ENCODE data around the gene AHSP.
"Not testable (repeated sequence)": the region's sequence is repeated elsewhere in the genome, so short reads cannot be mapped to it uniquely, and the experiment has no call there.

AHSP gene

DNA sequence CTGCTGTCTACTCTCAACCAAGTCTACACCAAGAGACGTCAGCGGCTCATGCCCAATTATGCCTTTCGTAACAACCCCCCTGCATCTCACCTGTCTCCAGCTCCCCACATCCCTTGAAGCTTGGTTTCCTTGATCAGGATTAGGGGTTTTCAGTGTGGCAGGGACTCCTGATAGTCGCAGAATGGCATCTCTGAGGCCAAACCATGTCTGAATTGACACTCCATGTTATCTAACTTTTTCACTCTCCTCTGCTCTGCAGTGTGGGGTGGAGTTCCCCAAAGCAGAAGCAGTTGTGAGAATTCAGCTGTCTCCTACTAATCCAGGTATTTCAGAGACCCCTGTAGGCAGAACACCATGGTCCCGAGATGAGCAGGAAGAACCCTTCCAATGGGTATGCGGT is 5.6 kb upstream of the AHSP start:
- Histone ChIP-seq H4K20me1 (ENCODE audit: insufficient read depth, low read length) (no peaks in the 10 kb centered on the region), H3K36me3 (replicated peaks; ENCODE audit: low read depth, low read length) (no peaks in the 10 kb centered on the region), H3K9ac (ENCODE audit: low read length) (no peak overlapping the region), H3K27ac (ENCODE audit: low read length) (no peak overlapping the region), H2AFZ (ENCODE audit: low read depth, low read length) (no peak overlapping the region), H3K4me2 (ENCODE audit: low read length) (no peak overlapping the region), H3K4me3 (ENCODE audit: low read length) (no peak overlapping the region), H3K27me3 (ENCODE audit: low read depth, low read length) (no peaks in the 10 kb centered on the region), H3K9me3 (ENCODE audit: insufficient read depth, low read length) (no peaks in the 10 kb centered on the region), H3K79me2 (ENCODE audit: low read length) (no peaks in the 10 kb centered on the region), H3K4me1 (ENCODE audit: low read length) (no peaks in the 10 kb centered on the region)
- TF ChIP-seq, protein P1, sequence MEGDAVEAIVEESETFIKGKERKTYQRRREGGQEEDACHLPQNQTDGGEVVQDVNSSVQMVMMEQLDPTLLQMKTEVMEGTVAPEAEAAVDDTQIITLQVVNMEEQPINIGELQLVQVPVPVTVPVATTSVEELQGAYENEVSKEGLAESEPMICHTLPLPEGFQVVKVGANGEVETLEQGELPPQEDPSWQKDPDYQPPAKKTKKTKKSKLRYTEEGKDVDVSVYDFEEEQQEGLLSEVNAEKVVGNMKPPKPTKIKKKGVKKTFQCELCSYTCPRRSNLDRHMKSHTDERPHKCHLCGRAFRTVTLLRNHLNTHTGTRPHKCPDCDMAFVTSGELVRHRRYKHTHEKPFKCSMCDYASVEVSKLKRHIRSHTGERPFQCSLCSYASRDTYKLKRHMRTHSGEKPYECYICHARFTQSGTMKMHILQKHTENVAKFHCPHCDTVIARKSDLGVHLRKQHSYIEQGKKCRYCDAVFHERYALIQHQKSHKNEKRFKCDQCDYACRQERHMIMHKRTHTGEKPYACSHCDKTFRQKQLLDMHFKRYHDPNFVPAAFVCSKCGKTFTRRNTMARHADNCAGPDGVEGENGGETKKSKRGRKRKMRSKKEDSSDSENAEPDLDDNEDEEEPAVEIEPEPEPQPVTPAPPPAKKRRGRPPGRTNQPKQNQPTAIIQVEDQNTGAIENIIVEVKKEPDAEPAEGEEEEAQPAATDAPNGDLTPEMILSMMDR (IDR thresholded peaks at IDR 0.05; ENCODE audit: low read depth, low read length): no peak
- no peak for TF ChIP-seq EZH2phosphoT487 (IDR thresholded peaks at IDR 0.05; ENCODE audit: low read depth)

DNA sequence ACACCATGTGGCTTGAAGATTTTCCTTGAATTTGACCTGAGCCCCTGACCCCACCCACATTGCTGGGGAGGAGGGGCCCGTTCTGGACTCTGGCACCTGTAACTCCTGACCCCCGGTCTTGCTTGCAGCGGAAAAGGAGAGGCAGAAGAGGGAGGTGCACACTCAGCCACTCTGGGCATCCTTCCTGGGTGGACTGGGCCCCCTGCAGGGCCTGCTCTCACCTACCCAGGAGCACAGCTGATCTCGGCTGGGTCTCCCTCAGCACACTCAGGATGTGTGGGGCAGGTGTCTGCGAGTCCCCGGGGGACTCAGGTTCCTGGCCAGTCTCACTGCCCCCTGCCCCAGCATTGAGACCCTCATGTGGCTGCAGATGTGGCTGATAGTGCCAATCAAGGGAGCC is 3.9 kb upstream of the AHSP start:
- not testable (repeated sequence) for H3K4me2 ChIP-seq (ENCODE audit: low read length); H3K27ac ChIP-seq (ENCODE audit: low read length); H3K4me1 ChIP-seq (ENCODE audit: low read length); H3K4me3 ChIP-seq (ENCODE audit: low read length); H3K9ac ChIP-seq (ENCODE audit: low read length); H3K36me3 ChIP-seq (replicated peaks; ENCODE audit: low read depth, low read length); H3K27me3 ChIP-seq (ENCODE audit: low read depth, low read length); H3K79me2 ChIP-seq (ENCODE audit: low read length); H2AFZ ChIP-seq (ENCODE audit: low read depth, low read length); H4K20me1 ChIP-seq (ENCODE audit: insufficient read depth, low read length); H3K9me3 ChIP-seq (ENCODE audit: insufficient read depth, low read length)

DNA sequence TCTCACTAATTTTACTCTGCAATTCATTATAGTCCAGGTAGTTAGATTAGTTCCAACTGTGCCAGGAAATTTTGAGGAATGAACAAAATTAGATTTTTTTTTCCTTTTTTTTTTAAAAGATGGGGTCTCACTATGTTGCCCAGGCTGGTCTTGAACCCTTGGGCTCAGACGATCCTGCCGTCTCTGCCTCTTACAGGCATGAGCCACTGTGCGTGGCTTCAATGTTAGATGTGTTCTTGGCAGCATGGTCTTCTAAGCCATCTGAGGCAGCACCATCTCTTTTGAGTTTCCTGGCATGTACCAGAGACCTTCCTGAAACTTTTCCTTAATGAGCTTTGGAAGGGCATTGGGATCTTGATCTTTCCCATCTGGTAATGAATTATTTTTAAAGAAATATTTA is 2.6 kb upstream of the AHSP start:
- TF ChIP-seq, protein P1 (IDR thresholded peaks at IDR 0.05; ENCODE audit: low read depth, low read length): no peak
- TF ChIP-seq EZH2phosphoT487 (IDR thresholded peaks at IDR 0.05; ENCODE audit: low read depth): no peak
- Histone ChIP-seq H3K4me1 (ENCODE audit: low read length) (no peaks in the 10 kb centered on the region), H3K9me3 (ENCODE audit: insufficient read depth, low read length) (no peaks in the 10 kb centered on the region), H4K20me1 (ENCODE audit: insufficient read depth, low read length) (no peaks in the 10 kb centered on the region), H2AFZ (ENCODE audit: low read depth, low read length) (no peak overlapping the region), H3K79me2 (ENCODE audit: low read length) (no peaks in the 10 kb centered on the region), H3K4me3 (ENCODE audit: low read length) (no peak overlapping the region), H3K9ac (ENCODE audit: low read length) (no peak overlapping the region), H3K27me3 (ENCODE audit: low read depth, low read length) (no peaks in the 10 kb centered on the region), H3K36me3 (replicated peaks; ENCODE audit: low read depth, low read length) (no peaks in the 10 kb centered on the region), H3K27ac (ENCODE audit: low read length) (no peak overlapping the region), H3K4me2 (ENCODE audit: low read length) (no peak overlapping the region)

DNA sequence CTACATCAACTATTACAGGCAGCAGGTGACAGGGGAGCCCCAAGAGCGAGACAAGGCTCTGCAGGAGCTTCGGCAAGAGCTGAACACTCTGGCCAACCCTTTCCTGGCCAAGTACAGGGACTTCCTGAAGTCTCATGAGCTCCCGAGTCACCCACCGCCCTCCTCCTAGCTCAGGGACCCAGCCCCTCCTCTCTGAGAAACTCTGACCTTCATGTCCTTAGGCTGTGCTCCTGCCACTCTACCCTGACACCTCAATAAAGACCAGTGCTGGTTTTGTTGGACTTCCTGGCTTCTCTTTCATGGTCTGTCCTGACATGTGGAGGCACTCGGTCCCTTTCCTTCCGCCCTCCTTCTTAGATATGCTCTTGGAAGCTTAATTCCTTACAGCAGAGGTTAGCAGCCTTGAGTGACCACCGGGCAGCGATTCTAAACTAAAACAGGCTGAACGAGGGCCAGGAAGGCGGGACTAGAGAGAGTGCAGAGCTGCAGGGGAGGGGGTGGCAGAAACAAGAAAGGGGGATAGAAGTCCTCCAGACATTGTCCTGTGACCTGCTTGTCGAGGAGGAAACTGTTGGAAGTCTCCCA is 915 bp downstream of the AHSP start:
- Histone ChIP-seq H3K27me3 (ENCODE audit: low read depth, low read length) (no peaks in the 10 kb centered on the region), H3K79me2 (ENCODE audit: low read length) (no peaks in the 10 kb centered on the region), H3K4me1 (ENCODE audit: low read length) (no peaks in the 10 kb centered on the region), H4K20me1 (ENCODE audit: insufficient read depth, low read length) (no peaks in the 10 kb centered on the region), H2AFZ (ENCODE audit: low read depth, low read length) (no peak overlapping the region), H3K4me3 (ENCODE audit: low read length) (no peak overlapping the region), H3K9ac (ENCODE audit: low read length) (no peak overlapping the region), H3K36me3 (replicated peaks; ENCODE audit: low read depth, low read length) (no peaks in the 10 kb centered on the region), H3K4me2 (ENCODE audit: low read length) (no peak overlapping the region), H3K27ac (ENCODE audit: low read length) (no peak overlapping the region), H3K9me3 (ENCODE audit: insufficient read depth, low read length) (no peaks in the 10 kb centered on the region)
- TF ChIP-seq, protein P1 (IDR thresholded peaks at IDR 0.05; ENCODE audit: low read depth, low read length): no peak
- no peak for TF ChIP-seq EZH2phosphoT487 (IDR thresholded peaks at IDR 0.05; ENCODE audit: low read depth)
